Measurements from ENCODE around the gene TMEM88. TPM values are rescaled to one million over a fixed set of nuclear protein-coding genes. Genes with fewer than 3 reads are reported as not detected.

The TMEM88 gene
- total RNA-seq, 3 donors from 2014 or later, result 4.8 to 21.0 (median 5.7) TPM

DNA sequence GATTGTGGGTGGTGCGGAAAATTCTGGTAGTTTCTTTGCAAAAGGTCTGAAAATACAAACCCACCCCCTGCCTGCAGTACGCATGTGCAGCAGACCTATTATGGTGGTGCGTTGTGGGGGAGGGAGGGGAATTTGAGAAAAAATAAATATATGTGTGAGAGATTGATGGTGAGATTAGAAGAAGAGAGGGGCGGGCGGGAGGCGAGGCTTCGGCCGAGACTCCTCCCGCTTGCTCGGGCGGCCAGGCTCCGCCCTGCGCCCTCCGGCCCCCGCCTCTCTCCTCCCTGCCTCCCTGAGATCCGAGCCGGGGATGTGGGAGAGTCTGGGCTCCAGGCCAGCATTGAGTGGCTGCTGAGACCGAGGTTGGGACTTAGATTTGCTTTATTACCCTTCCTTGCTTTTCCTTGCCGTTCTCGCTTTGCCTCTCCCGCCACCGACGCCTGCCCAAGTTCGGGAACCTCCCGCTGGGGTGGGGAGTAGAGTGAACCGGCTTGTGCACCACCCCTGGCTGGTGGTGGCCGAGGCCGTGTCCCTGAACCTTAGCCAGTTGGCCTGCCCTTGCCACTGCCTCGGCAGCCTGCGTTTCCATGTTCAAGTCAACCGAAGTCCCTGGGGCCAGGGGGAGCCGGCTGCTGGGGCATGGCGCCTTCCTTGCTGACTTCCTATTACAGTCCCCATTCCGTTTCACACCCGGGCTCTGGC, 32.8 kb downstream of the TMEM88 start:
- Histone ChIP-seq H3K27me3 (no peaks in the 10 kb centered on the region), H3K4me1 (peaks cover 12 to 13% of the 10 kb centered on the region in 2 donors), H3K27ac (peak overlapping the region; percentile 95 to 99), H3K36me3 (no peaks in the 10 kb centered on the region), H3K9me3 (no peaks in the 10 kb centered on the region), H3K4me3 (peak overlapping the region; percentile 86 to 93 (median 89))
- DNase-seq (ENCODE audit: low spot score in 2 of 2), result peak; percentile 93 to 96
- intact Hi-C loops (cut with DNase I; ENCODE audit: low total_unique reads), result no loop called here
- TF ChIP-seq POLR2AphosphoS5 (IDR thresholded peaks at IDR 0.05) (peak in 2 of 3 donors; percentile 34 to 55), POLR2A (IDR thresholded peaks at IDR 0.05) (no peak)
- TF ChIP-seq, protein P1, sequence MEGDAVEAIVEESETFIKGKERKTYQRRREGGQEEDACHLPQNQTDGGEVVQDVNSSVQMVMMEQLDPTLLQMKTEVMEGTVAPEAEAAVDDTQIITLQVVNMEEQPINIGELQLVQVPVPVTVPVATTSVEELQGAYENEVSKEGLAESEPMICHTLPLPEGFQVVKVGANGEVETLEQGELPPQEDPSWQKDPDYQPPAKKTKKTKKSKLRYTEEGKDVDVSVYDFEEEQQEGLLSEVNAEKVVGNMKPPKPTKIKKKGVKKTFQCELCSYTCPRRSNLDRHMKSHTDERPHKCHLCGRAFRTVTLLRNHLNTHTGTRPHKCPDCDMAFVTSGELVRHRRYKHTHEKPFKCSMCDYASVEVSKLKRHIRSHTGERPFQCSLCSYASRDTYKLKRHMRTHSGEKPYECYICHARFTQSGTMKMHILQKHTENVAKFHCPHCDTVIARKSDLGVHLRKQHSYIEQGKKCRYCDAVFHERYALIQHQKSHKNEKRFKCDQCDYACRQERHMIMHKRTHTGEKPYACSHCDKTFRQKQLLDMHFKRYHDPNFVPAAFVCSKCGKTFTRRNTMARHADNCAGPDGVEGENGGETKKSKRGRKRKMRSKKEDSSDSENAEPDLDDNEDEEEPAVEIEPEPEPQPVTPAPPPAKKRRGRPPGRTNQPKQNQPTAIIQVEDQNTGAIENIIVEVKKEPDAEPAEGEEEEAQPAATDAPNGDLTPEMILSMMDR (IDR thresholded peaks at IDR 0.05), result peak in 1 of 3 donors; percentile 7

DNA sequence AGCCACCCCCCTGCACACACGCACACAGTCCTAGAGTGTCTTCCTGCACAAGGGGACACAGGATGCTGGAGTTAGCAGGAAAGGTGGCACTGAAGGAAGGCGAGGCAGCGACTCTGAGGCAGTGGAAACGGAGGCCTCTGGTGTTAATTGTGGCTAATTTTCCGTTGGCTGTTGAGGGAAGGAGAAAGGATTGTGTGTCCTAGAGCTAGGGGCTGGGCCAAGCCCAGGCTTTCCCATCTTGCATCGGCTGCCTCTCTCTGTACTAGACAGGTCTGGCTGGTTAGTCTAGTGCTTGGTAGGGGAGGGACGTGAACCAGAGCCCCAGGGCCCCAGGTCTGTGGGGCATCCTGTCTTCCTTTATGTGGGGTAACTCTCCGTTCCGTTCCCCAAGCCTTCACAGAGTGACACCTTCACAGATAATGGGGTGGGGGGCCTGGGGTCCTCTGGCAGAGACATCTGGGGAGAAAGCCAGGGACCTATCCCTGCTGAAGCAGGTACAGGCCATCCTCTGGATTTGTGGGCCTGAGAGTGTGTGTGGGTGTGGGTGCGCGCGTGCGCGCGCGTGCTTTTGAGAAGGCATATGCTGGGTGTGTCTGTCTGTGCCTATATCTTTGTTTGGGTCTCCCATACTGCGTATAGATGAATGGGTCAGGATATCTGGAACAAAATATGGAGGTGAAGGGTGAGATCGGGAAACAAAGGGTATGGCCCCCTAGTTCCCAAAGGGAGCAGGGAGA, 33.5 kb downstream of the TMEM88 start, which contains the start of gene CHD3:
Gene CHD3, plus strand, starts transcription at position 606 of the 737 bp plus-strand sequence. CDS start 212 bp downstream, outside the sequence.
- Histone ChIP-seq H3K4me3 (peak within 1 kb of the TSS; percentile 86 to 93 (median 89)), H3K36me3 (no peaks in the 10 kb centered on the region), H3K27me3 (no peaks in the 10 kb centered on the region), H3K27ac (peak within 1 kb of the TSS; percentile 95 to 99), H3K4me1 (peaks cover 12 to 13% of the 10 kb centered on the region in 2 donors), H3K9me3 (no peaks in the 10 kb centered on the region)
- TF ChIP-seq POLR2A (IDR thresholded peaks at IDR 0.05) (no peak), POLR2AphosphoS5 (IDR thresholded peaks at IDR 0.05) (peak in 2 of 3 donors; percentile 39 to 47)
- TF ChIP-seq, protein P1 (IDR thresholded peaks at IDR 0.05), result no peak
- intact Hi-C loops (cut with DNase I; ENCODE audit: low total_unique reads), result no loop called here
- DNase-seq (ENCODE audit: low spot score in 2 of 2), result peak; percentile 79 to 82

DNA sequence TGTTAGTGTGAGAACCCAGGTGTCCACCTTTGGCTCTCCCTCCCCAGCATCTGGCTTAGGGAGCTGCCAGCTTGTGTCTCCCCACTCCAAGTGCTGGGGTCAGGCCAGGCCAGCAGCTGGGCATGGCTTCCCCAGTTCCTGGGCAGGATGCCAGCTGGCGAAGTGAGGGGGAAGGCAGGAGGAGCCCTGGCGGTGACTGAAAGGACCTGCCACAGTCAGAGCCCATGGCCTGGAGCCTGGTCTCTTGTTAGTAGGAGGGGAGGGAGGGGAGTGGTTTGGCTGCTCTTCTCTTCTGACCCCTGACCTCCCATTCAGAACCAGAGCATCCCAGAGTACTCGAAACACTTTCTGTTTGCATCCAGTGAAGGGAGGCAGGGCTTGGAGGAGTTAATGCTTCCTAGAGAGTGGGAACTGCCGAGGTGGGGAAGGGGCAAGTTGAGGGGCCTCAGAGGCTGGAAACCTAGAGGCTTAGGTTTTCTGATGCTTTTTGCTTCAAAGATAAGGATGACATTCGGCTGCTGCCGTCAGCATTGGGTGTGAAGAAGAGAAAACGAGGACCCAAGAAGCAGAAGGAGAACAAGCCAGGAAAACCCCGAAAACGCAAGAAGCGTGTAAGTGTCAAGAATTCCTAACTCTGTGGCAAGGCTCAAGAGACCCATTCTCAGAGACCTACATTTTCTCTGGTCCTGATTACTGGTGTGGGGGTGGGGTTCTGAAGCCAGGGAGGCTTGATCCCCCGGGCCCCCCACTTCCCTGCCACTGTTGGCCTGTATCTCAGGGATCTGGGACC, 34.5 kb downstream of the TMEM88 start:
- H3K27ac ChIP-seq, result peak overlapping the region; percentile 95 to 99
- peaks cover 12 to 13% of the 10 kb centered on the region in 2 donors for H3K4me1 ChIP-seq
- H3K36me3 ChIP-seq, result no peaks in the 10 kb centered on the region
- H3K27me3 ChIP-seq, result no peaks in the 10 kb centered on the region
- TF ChIP-seq, protein P1 (IDR thresholded peaks at IDR 0.05), result peak; percentile 84 to 86 (median 85)
- TF ChIP-seq POLR2A (IDR thresholded peaks at IDR 0.05) (no peak), POLR2AphosphoS5 (IDR thresholded peaks at IDR 0.05) (peak; percentile 77 to 90 (median 79))
- DNase-seq (ENCODE audit: low spot score in 2 of 2), result peak; percentile 98 to 100
- H3K4me3 ChIP-seq, result peak overlapping the region in 2 of 3 donors; percentile 86 to 93
- intact Hi-C loops (cut with DNase I; ENCODE audit: low total_unique reads), result no loop called here
- H3K9me3 ChIP-seq, result no peaks in the 10 kb centered on the region

DNA sequence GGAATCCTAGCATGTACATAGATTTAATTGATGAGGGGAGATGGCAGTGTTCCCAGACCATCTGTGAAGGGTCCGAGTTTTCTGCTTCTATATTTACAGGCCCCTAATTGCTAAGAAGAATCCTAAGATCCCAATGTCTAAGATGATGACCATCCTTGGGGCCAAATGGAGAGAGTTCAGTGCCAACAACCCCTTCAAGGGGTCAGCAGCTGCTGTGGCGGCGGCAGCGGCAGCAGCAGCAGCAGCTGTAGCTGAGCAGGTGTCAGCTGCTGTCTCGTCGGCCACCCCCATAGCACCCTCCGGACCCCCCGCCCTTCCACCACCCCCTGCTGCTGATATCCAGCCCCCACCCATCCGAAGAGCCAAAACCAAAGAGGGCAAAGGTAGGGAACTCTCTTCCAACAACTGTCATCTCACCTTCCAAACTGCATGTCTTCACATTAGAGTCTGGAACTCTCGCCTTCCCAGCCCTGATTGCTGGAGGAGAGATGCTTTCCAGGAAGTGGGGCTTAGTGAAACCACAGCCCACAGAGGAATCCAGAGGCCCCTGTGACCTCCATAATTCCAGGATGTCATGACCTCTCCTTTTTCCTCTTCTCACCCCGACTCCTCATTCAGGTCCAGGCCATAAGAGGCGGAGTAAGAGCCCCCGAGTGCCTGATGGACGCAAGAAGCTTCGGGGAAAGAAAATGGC, 38.5 kb downstream of the TMEM88 start:
- intact Hi-C loops (cut with DNase I; ENCODE audit: low total_unique reads), result no loop called here
- Histone ChIP-seq H3K4me3 (no peak overlapping the region), H3K27me3 (no peaks in the 10 kb centered on the region), H3K27ac (no peak overlapping the region), H3K4me1 (peaks cover 8 to 10% of the 10 kb centered on the region in 2 donors), H3K36me3 (no peaks in the 10 kb centered on the region), H3K9me3 (no peaks in the 10 kb centered on the region)
- TF ChIP-seq, protein P1 (IDR thresholded peaks at IDR 0.05), result no peak
- TF ChIP-seq POLR2A (IDR thresholded peaks at IDR 0.05) (no peak), POLR2AphosphoS5 (IDR thresholded peaks at IDR 0.05) (no peak)
- no peak for DNase-seq (ENCODE audit: low spot score in 2 of 2)
